H1 (cell line): ENCODE results near the gene MEGF11. TPM values are rescaled to one million over a fixed set of nuclear protein-coding genes. Genes with fewer than 3 reads are reported as not detected.

Experiments used
- BCL11A ChIP-seq, 2 experiments: IDR thresholded peaks; one replicate each; pipeline ENCODE4 v1.6.1; 2011; ENCODE audit warnings: low read depth in 2 of 2, low read length in 2 of 2, mild to moderate bottlenecking in 2 of 2
- CBX5 ChIP-seq: fragments of 300-800, 300-1000 bp; sonication (generic); IDR thresholded peaks from 2 replicates; pipeline ENCODE4 v1.7.1; 2016; ENCODE audit warnings: antibody characterized with exemption, low read length, low read depth
- CHD1 ChIP-seq: IDR thresholded peaks from 2 replicates; pipeline ENCODE4 v1.6.1; 2012; ENCODE audit warnings: low read depth, low read length, improper control_type of control experiment
- CHD2 ChIP-seq: IDR thresholded peaks from 2 replicates; pipeline ENCODE4 v1.6.1; 2012; ENCODE audit warnings: low read length, improper control_type of control experiment
- CTBP2 ChIP-seq: IDR thresholded peaks from 2 replicates; pipeline ENCODE4 v1.7.0; 2011; ENCODE audit warnings: borderline replicate concordance, mild to moderate bottlenecking, moderate library complexity, mixed read lengths, low read length; ENCODE audit not compliant: insufficient read depth, insufficient read length
- EGR1 ChIP-seq: IDR thresholded peaks from 2 replicates; pipeline ENCODE4 v1.6.1; 2011; ENCODE audit warnings: low read depth, low read length, borderline replicate concordance
- EZH2 ChIP-seq: fragments of 200-600 bp; sonication (generic); IDR thresholded peaks from 2 replicates; pipeline ENCODE4 v1.7.1; 2012; ENCODE audit warnings: low read depth, mild to moderate bottlenecking, moderate library complexity, low read length, inconsistent platforms; ENCODE audit not compliant: severe bottlenecking
- GABPA ChIP-seq: IDR thresholded peaks from 2 replicates; pipeline ENCODE4 v1.6.1; 2011; ENCODE audit warnings: mild to moderate bottlenecking, low read length, moderate library complexity, borderline replicate concordance; ENCODE audit not compliant: insufficient read depth
- HDAC2 ChIP-seq, 2 experiments: fragments of 300-600 bp in 1 of 2; sonication (generic) in 1 of 2; IDR thresholded peaks; 2 replicates each; pipeline ENCODE4 v1.6.1; 2011 to 2012; ENCODE audit warnings: low read depth in 2 of 2, low read length in 2 of 2, mild to moderate bottlenecking in 2 of 2, moderate library complexity in 2 of 2, borderline replicate concordance in 1 of 2, inconsistent platforms in 1 of 2
- HDAC6 ChIP-seq: IDR thresholded peaks from one replicate; pipeline ENCODE4 v1.7.1; 2012; ENCODE audit warnings: low read depth, mild to moderate bottlenecking, inconsistent platforms, low read length, moderate library complexity
- JUND ChIP-seq: IDR thresholded peaks from 2 replicates; pipeline ENCODE4 v1.6.1; 2011; ENCODE audit warnings: mild to moderate bottlenecking, improper control_type of control experiment, low read length
- KDM1A ChIP-seq: fragments of 200-600, 300-600 bp; sonication (generic); IDR thresholded peaks from 2 replicates; pipeline ENCODE4 v1.7.1; 2016; ENCODE audit warnings: mild to moderate bottlenecking, low read length, borderline replicate concordance
- POLR2AphosphoS5 ChIP-seq: IDR thresholded peaks from 2 replicates; pipeline ENCODE4 v1.6.1; 2011; ENCODE audit warnings: low read depth, low read length
- RAD21 ChIP-seq, 2 experiments: IDR thresholded peaks in 1 of 2; conservative IDR thresholded peaks in 1 of 2; 2 replicates each; pipeline ENCODE4 v1.6.1; 2011; ENCODE audit warnings: low read depth in 2 of 2, low read length in 2 of 2, improper control_type of control experiment in 1 of 2, inconsistent platforms in 1 of 2, mild to moderate bottlenecking in 1 of 2, moderate library complexity in 1 of 2
- RXRA ChIP-seq: IDR thresholded peaks from 2 replicates; pipeline ENCODE4 v1.6.1; 2011; ENCODE audit warnings: low read depth, mild to moderate bottlenecking, low read length, moderate library complexity; ENCODE audit not compliant: insufficient read depth
- SIRT6 ChIP-seq: IDR thresholded peaks from one replicate; pipeline ENCODE4 v1.7.1; 2012; ENCODE audit warnings: low read length, inconsistent platforms
- SUZ12 ChIP-seq: fragments of 200-600 bp; sonication (generic); IDR thresholded peaks from 2 replicates; pipeline ENCODE4 v1.6.1; 2012; ENCODE audit warnings: mild to moderate bottlenecking, inconsistent platforms, low read length, moderate library complexity, mixed read lengths
- TAF7 ChIP-seq: optimal IDR thresholded peaks from 2 replicates; pipeline ENCODE3; 2011; ENCODE audit warnings: low read depth, mild to moderate bottlenecking, inconsistent platforms, low read length, moderate library complexity, borderline replicate concordance
- YY1 ChIP-seq: IDR thresholded peaks from 2 replicates; pipeline ENCODE4 v1.6.1; 2011; ENCODE audit warnings: low read depth, mild to moderate bottlenecking, low read length
- polyA plus RNA-seq, 7 experiments: library from polyadenylated mRNA; depleted of rRNA in 3 of 7; stranded (reverse) in 5 of 7; unstranded in 2 of 7; fragments of >200 nt in 5 of 7; fragments of 200-250 nt in 2 of 7; gene quantifications; 1 replicate in 5 of 7; 2 replicates in 1 of 7; 4 replicates in 1 of 7; pipeline versions ENCODE4 v1.2.1 to v1.2.3, GENCODE V29; 2011 to 2013; ENCODE audit warnings: missing spikeins in 2 of 7, mixed read lengths in 2 of 7
- total RNA-seq: library from RNA; stranded (reverse); fragmentation: NEBNext Ultra II Directional; extraction: Animal tissue kit (Norgen Biotek cat#: 25700); gene quantifications from 2 replicates; pipeline ENCODE4 v1.2.1, GENCODE V29; 2021
- TF ChIP-seq, protein P1 (sequence below): IDR thresholded peaks from 2 replicates; pipeline ENCODE4 v1.6.1; 2011; ENCODE audit warnings: low read depth, mild to moderate bottlenecking, low read length; ENCODE audit not compliant: insufficient read depth
- TF ChIP-seq, protein P2 (sequence below): IDR thresholded peaks from 2 replicates; pipeline ENCODE4 v1.6.1; 2012; ENCODE audit warnings: low read length, inconsistent platforms
- TF ChIP-seq, protein P3 (sequence below): IDR thresholded peaks from 2 replicates; pipeline ENCODE4 v1.6.1; 2012; ENCODE audit warnings: inconsistent platforms

MEGF11 gene
- total and polyA plus RNA-seq, 2 of the 8 experiments (the other 6 are each of a cell fraction or from before 2014, with no cell fraction given), result 4.4 to 4.8 TPM

DNA sequence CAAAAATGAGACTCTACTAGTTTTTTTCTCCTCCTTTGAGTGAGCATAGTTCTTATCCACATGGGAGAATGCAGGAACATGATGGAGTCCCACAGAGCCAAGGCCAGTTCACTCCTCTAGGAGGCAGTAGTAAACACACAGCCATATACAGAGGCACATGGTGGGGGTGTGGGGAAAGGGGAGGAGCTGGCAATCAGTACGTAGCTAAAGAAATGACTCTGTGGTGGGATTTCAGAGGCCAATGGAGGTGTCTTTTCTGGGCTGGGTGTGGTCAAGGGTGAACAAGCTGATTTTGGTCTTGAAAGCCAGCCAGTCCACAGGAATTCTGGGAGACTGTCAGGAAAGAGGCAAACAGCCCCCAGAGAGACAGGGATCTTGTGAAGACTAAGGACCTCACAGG is 390.9 kb downstream of the MEGF11 start (continued):
- TF ChIP-seq, protein P1, sequence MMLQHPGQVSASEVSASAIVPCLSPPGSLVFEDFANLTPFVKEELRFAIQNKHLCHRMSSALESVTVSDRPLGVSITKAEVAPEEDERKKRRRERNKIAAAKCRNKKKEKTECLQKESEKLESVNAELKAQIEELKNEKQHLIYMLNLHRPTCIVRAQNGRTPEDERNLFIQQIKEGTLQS, result 0 out of 2 replicates have a peak, but pooled peaks have one; percentile 20
- TF ChIP-seq EZH2, result no peak
- no peak for TF ChIP-seq CBX5
- TF ChIP-seq HDAC2 (IDR thresholded peaks at IDR 0.05; ENCODE audit: borderline replicate concordance in 1 of 2, low read depth in 2 of 2, low read length in 2 of 2), result peak in 1 of 2 experiments; percentile 97; a peak in 3 of 4 replicates
- TF ChIP-seq SIRT6, result no peak
- TF ChIP-seq GABPA, result no peak
- 0 out of 2 replicates have a peak, but pooled peaks have one; percentile 30 for TF ChIP-seq RXRA
- TF ChIP-seq KDM1A, result no peak
- TF ChIP-seq, protein P2, sequence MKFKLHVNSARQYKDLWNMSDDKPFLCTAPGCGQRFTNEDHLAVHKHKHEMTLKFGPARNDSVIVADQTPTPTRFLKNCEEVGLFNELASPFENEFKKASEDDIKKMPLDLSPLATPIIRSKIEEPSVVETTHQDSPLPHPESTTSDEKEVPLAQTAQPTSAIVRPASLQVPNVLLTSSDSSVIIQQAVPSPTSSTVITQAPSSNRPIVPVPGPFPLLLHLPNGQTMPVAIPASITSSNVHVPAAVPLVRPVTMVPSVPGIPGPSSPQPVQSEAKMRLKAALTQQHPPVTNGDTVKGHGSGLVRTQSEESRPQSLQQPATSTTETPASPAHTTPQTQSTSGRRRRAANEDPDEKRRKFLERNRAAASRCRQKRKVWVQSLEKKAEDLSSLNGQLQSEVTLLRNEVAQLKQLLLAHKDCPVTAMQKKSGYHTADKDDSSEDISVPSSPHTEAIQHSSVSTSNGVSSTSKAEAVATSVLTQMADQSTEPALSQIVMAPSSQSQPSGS, result no peak
- peak; percentile 80; the same call in 1 of the 2 replicates for TF ChIP-seq YY1
- TF ChIP-seq, protein P3, sequence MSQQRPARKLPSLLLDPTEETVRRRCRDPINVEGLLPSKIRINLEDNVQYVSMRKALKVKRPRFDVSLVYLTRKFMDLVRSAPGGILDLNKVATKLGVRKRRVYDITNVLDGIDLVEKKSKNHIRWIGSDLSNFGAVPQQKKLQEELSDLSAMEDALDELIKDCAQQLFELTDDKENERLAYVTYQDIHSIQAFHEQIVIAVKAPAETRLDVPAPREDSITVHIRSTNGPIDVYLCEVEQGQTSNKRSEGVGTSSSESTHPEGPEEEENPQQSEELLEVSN, result peak; percentile 53; the same call in 1 of the 2 replicates
- TF ChIP-seq HDAC6, result no peak
- no peak for TF ChIP-seq CTBP2
- TF ChIP-seq JUND, result no peak
- no peak for TF ChIP-seq POLR2AphosphoS5
- TF ChIP-seq TAF7, result no peak
- TF ChIP-seq CHD2, result no peak
- TF ChIP-seq BCL11A (IDR thresholded peaks at IDR 0.05; ENCODE audit: low read depth in 2 of 2, low read length in 2 of 2), result no peak
- peak; percentile 26 to 49; a peak in 3 of 4 replicates for TF ChIP-seq RAD21 (IDR thresholded peaks at IDR 0.05 in 1 of 2, conservative IDR thresholded peaks at IDR 0.05 in 1 of 2; ENCODE audit: low read depth in 2 of 2, low read length in 2 of 2)
- no peak for TF ChIP-seq SUZ12
- no peak for TF ChIP-seq CHD1
- TF ChIP-seq EGR1, result no peak
